H9 (cell line): Measurements from ENCODE around the gene RNU4-1. TPM values are rescaled to one million over a fixed set of nuclear protein-coding genes. Genes with fewer than 3 reads are reported as not detected.

Experiments used
- DNase-seq: peaks from one replicate; pipeline ENCODE4 v3.0.0-alpha.2; 2017
- H2AFZ ChIP-seq: one replicate; pipeline ENCODE4 v1.6.1; 2013; ENCODE audit warnings: mild to moderate bottlenecking, low read length, control low read depth, moderate library complexity
- H2AK5ac ChIP-seq: 2 replicates; pipeline ENCODE4 v1.6.1; 2013; ENCODE audit warnings: low read length, control low read depth, mixed read lengths; ENCODE audit not compliant: insufficient read length
- H2BK120ac ChIP-seq: one replicate; pipeline ENCODE4 v1.6.1; 2013; ENCODE audit warnings: low read depth, mild to moderate bottlenecking, low read length, control low read depth, inconsistent platforms; ENCODE audit not compliant: poor library complexity, severe bottlenecking
- H2BK12ac ChIP-seq: 2 replicates; pipeline ENCODE4 v1.6.1; 2013; ENCODE audit warnings: low read length, control low read depth, mixed read lengths, low read depth; ENCODE audit not compliant: insufficient read length
- H2BK15ac ChIP-seq: 2 replicates; pipeline ENCODE4 v1.6.1; 2013; ENCODE audit warnings: low read depth, low read length, control low read depth
- H2BK20ac ChIP-seq: one replicate; pipeline ENCODE4 v1.6.1; 2013; ENCODE audit warnings: low read depth, mild to moderate bottlenecking, low read length, control low read depth, inconsistent platforms; ENCODE audit not compliant: poor library complexity, severe bottlenecking
- H2BK5ac ChIP-seq: 2 replicates; pipeline ENCODE4 v1.6.1; 2013; ENCODE audit warnings: low read length, control low read depth, mixed read lengths; ENCODE audit not compliant: insufficient read length
- H3K14ac ChIP-seq: 2 replicates; pipeline ENCODE4 v1.6.1; 2013; ENCODE audit warnings: low read length, control low read depth; ENCODE audit not compliant: insufficient read depth
- H3K18ac ChIP-seq: 2 replicates; pipeline ENCODE4 v1.6.1; 2013; ENCODE audit warnings: low read depth, mild to moderate bottlenecking, mixed read lengths, low read length, control low read depth; ENCODE audit not compliant: insufficient read length
- H3K23ac ChIP-seq: 2 replicates; pipeline ENCODE4 v1.6.1; 2013; ENCODE audit warnings: low read length, control low read depth, mixed read lengths, low read depth; ENCODE audit not compliant: insufficient read length
- H3K23me2 ChIP-seq: 2 replicates; pipeline ENCODE4 v1.6.1; 2013; ENCODE audit warnings: low read depth, mild to moderate bottlenecking, mixed read lengths, low read length, control low read depth; ENCODE audit not compliant: insufficient read length, poor library complexity, severe bottlenecking
- H3K27ac ChIP-seq: 2 replicates; pipeline ENCODE4 v1.5.1; 2013; ENCODE audit warnings: low read length, control low read depth, mixed read lengths, low read depth; ENCODE audit not compliant: insufficient read length
- H3K27me3 ChIP-seq: 2 replicates; pipeline ENCODE4 v1.6.1; 2013; ENCODE audit warnings: low read length, control low read depth, inconsistent platforms; ENCODE audit not compliant: insufficient read depth
- H3K4ac ChIP-seq: 2 replicates; pipeline ENCODE4 v1.6.1; 2013; ENCODE audit warnings: low read depth, mild to moderate bottlenecking, control low read depth, inconsistent platforms, low read length, moderate library complexity
- H3K4me1 ChIP-seq: 2 replicates; pipeline ENCODE4 v1.6.1; 2013; ENCODE audit warnings: low read length, control low read depth, inconsistent platforms; ENCODE audit not compliant: insufficient read depth
- H3K4me2 ChIP-seq: 2 replicates; pipeline ENCODE4 v1.6.1; 2013; ENCODE audit warnings: low read length, control low read depth, mixed read lengths; ENCODE audit not compliant: insufficient read length, insufficient read depth
- H3K56ac ChIP-seq: 2 replicates; pipeline ENCODE4 v1.6.1; 2013; ENCODE audit warnings: low read depth, mild to moderate bottlenecking, mixed read lengths, low read length, control low read depth; ENCODE audit not compliant: insufficient read length
- H3K79me1 ChIP-seq: 2 replicates; pipeline ENCODE4 v1.6.1; 2013; ENCODE audit warnings: low read depth, mild to moderate bottlenecking, moderate library complexity, low read length, control low read depth, inconsistent platforms; ENCODE audit not compliant: insufficient read depth, poor library complexity, severe bottlenecking
- H3K79me2 ChIP-seq: 2 replicates; pipeline ENCODE4 v1.6.1; 2013; ENCODE audit warnings: low read length, control low read depth, inconsistent platforms; ENCODE audit not compliant: insufficient read depth
- H3K9ac ChIP-seq: 2 replicates; pipeline ENCODE4 v1.6.1; 2013; ENCODE audit warnings: low read length, control low read depth, mixed read lengths; ENCODE audit not compliant: insufficient read length; ENCODE audit errors: extremely low read depth
- H3K9me3 ChIP-seq: one replicate; pipeline ENCODE4 v1.6.1; 2013; ENCODE audit warnings: low read depth, low read length, inconsistent platforms; ENCODE audit not compliant: control insufficient read depth
- H3T11ph ChIP-seq: one replicate; pipeline ENCODE4 v1.6.1; 2013; ENCODE audit warnings: mild to moderate bottlenecking, low read length, control low read depth, inconsistent platforms
- H4K20me1 ChIP-seq: one replicate; pipeline ENCODE4 v1.6.1; 2013; ENCODE audit not compliant: control insufficient read depth, insufficient read length, insufficient read depth
- H4K5ac ChIP-seq: 2 replicates; pipeline ENCODE4 v1.6.1; 2013; ENCODE audit warnings: low read depth, mild to moderate bottlenecking, mixed read lengths, low read length, control low read depth; ENCODE audit not compliant: insufficient read length
- H4K8ac ChIP-seq: replicated peaks from 2 replicates; pipeline ENCODE4 v1.6.1; 2013; ENCODE audit warnings: low read length, control low read depth, mixed read lengths, low read depth; ENCODE audit not compliant: insufficient read length
- H4K91ac ChIP-seq: 2 replicates; pipeline ENCODE4 v1.6.1; 2013; ENCODE audit warnings: low read depth, mild to moderate bottlenecking, moderate library complexity, mixed read lengths, low read length, control low read depth; ENCODE audit not compliant: insufficient read length
- H3K27ac Mint-ChIP-seq, 3 experiments: 2 replicates in 2 of 3; 3 replicates in 1 of 3; pipeline ENCODE4 v1.8.0; 2020 to 2021; ENCODE audit warnings: mixed read lengths in 3 of 3, mild to moderate bottlenecking in 1 of 3, moderate library complexity in 1 of 3
- H3K27me3 Mint-ChIP-seq: 2 replicates; pipeline ENCODE4 v1.8.0; 2021; ENCODE audit warnings: low read depth, mild to moderate bottlenecking, moderate library complexity, mixed read lengths
- H3K36me3 Mint-ChIP-seq, 3 experiments: 2 replicates in 2 of 3; 3 replicates in 1 of 3; pipeline ENCODE4 v1.8.0; 2020 to 2021; ENCODE audit warnings: low read depth in 3 of 3, mixed read lengths in 3 of 3; ENCODE audit not compliant: insufficient read depth in 1 of 3
- H3K4me1 Mint-ChIP-seq, 2 experiments: 2 replicates each; pipeline ENCODE4 v1.8.0; 2020; ENCODE audit warnings: mixed read lengths in 2 of 2
- H3K4me3 Mint-ChIP-seq, 2 experiments: 2 replicates in 1 of 2; 3 replicates in 1 of 2; pipeline ENCODE4 v1.8.0; 2020 to 2021; ENCODE audit warnings: mild to moderate bottlenecking in 2 of 2, mixed read lengths in 2 of 2, moderate library complexity in 1 of 2
- H3K9me3 Mint-ChIP-seq, 2 experiments: 2 replicates in 1 of 2; 3 replicates in 1 of 2; pipeline ENCODE4 v1.8.0; 2020; ENCODE audit warnings: mild to moderate bottlenecking in 2 of 2, mixed read lengths in 2 of 2, moderate library complexity in 1 of 2
- CTCF ChIP-seq: fragments of 200-600 bp; sonication (generic); conservative IDR thresholded peaks from 3 replicates; pipeline ENCODE4 v1.8.0; 2021; ENCODE audit warnings: antibody characterized with exemption, mild to moderate bottlenecking
- WGBS: extraction: QIAGEN DNeasy Blood & Tissue Kit; methylation state at CpG from one replicate; pipeline ENCODE4 v1.1.7; 2013; ENCODE audit warnings: missing lambda C conversion rate, low lambda C conversion rate, mixed read lengths; ENCODE audit not compliant: insufficient read length; ENCODE audit errors: extremely low coverage; 5-methylcytosine and 5-hydroxymethylcytosine counted together
- total RNA-seq: library from RNA; stranded (reverse); gene quantifications from 2 replicates; pipeline ENCODE4 v1.2.1, GENCODE V29; 2021

Gene RNU4-1
- total RNA-seq, 1 experiment from 2014 or later, result 3,262 TPM

- Histone ChIP-seq H2BK5ac (no peak overlapping the region), H3K18ac (no peak overlapping the region), H3K27ac (no peak overlapping the region), H4K5ac (no peak overlapping the region), H2BK15ac (no peak overlapping the region), H2BK20ac (no peak overlapping the region), H4K91ac (no peak overlapping the region), H3K56ac (no peak overlapping the region), H3K9ac (no peak overlapping the region), H4K8ac (no peak overlapping the region), H3K79me1 (peaks cover 3% of the 10 kb centered on the region), H3T11ph (no peak overlapping the region), H3K79me2 (peaks cover 35% of the 10 kb centered on the region; the same call in 1 of the 2 replicates), H3K4me1 (peaks cover 12% of the 10 kb centered on the region), H2BK120ac (no peak overlapping the region), H3K9me3 (no peaks in the 10 kb centered on the region), H2BK12ac (no peak overlapping the region), H2AK5ac (no peak overlapping the region), H3K4ac (no peak overlapping the region), H2AFZ (no peak overlapping the region), H3K27me3 (no peaks in the 10 kb centered on the region), H3K4me2 (no peak overlapping the region), H3K23me2 (peaks cover 8% of the 10 kb centered on the region), H3K23ac (no peak overlapping the region), H3K14ac (no peak overlapping the region), H4K20me1 (no peaks in the 10 kb centered on the region)
- peaks cover 0 to 5% (median 5%) of the 10 kb centered on the region in 3 experiments; a peak in 3 of 7 replicates for H3K36me3 Mint-ChIP-seq
- peaks cover 31 to 46% of the 10 kb centered on the region in 2 experiments for H3K4me1 Mint-ChIP-seq
- TF ChIP-seq CTCF, result no peak
- H3K9me3 Mint-ChIP-seq, result no peaks in the 10 kb centered on the region; a peak in 1 of 5 replicates
- whole genome bisulfite sequencing, result no CpG with 5 or more reads among the region's 8 CpGs
- no peaks in the 10 kb centered on the region for H3K27me3 Mint-ChIP-seq
- DNase-seq, result no peak
- H3K4me3 Mint-ChIP-seq, result peak overlapping the region in 1 of 2 experiments; percentile 85; a peak in 4 of 5 replicates
- no peak overlapping the region; a peak in 1 of 7 replicates for H3K27ac Mint-ChIP-seq
Observed at GRCh38 chr12:120266180-120266870, 26.7 kb downstream of the RNU4-1 start.
